Type B pancreatic cell (in vitro differentiated cells): ENCODE measurements around the gene SEMA5A. TPM values are rescaled to one million over a fixed set of nuclear protein-coding genes. Genes with fewer than 3 reads are reported as not detected.

Experiments
- DNase-seq: peaks from one replicate; pipeline ENCODE4 v3.0.0; 2021; ENCODE audit warnings: mixed read lengths; ENCODE audit not compliant: unreplicated experiment; ENCODE audit errors: extremely low spot score
- H3K27ac Mint-ChIP-seq: 2 replicates; pipeline ENCODE4 v1.8.0; 2021; ENCODE audit warnings: mild to moderate bottlenecking, mixed read lengths
- H3K27me3 Mint-ChIP-seq: 2 replicates; pipeline ENCODE4 v1.8.0; 2021; ENCODE audit warnings: mixed read lengths
- H3K36me3 Mint-ChIP-seq: 2 replicates; pipeline ENCODE4 v1.8.0; 2021; ENCODE audit warnings: mixed read lengths
- H3K4me1 Mint-ChIP-seq: one replicate; pipeline ENCODE4 v1.8.0; 2021; ENCODE audit warnings: mixed read lengths; ENCODE audit not compliant: unreplicated experiment
- H3K4me3 Mint-ChIP-seq: 2 replicates; pipeline ENCODE4 v1.8.0; 2021; ENCODE audit warnings: mild to moderate bottlenecking, mixed read lengths
- H3K9me3 Mint-ChIP-seq: 2 replicates; pipeline ENCODE4 v1.8.0; 2021; ENCODE audit warnings: mixed read lengths
- total RNA-seq: library from RNA; stranded (reverse); gene quantifications from 2 replicates; pipeline ENCODE4 v1.2.1, GENCODE V29; 2021; ENCODE audit warnings: low replicate concordance
- TF ChIP-seq, protein P1 (sequence below): fragments of 200-600 bp; sonication (generic); conservative IDR thresholded peaks from 2 replicates; pipeline ENCODE4 v1.5.0; 2021; ENCODE audit warnings: antibody characterized with exemption, mild to moderate bottlenecking

Gene SEMA5A
- total RNA-seq, 1 donor from 2014 or later, result 92.9 TPM

DNA sequence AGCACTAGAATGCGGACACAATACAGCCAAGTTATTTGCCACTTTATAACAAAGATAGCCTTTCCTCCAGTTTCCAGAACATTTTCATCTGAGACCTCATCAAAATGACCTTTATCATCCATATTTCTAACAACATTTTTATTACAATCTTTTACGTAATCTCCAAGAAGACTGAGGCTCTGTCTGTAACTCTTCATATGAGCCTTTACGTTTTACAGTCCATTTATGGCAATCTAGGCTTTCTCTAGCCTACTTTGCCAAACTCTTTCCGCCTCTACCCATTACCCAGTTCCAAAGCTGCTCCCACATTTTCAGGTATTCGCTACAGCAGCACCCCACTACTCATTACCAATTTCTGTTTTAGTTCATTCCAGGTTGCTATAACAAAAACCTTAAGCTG lies 8.2 kb upstream of the SEMA5A start:
- Mint-ChIP-seq H3K9me3 (peaks cover 5% of the 10 kb centered on the region), H3K4me3 (no peak overlapping the region), H3K4me1 (peaks cover 10% of the 10 kb centered on the region), H3K27me3 (no peaks in the 10 kb centered on the region), H3K36me3 (peaks cover 20% of the 10 kb centered on the region), H3K27ac (no peak overlapping the region)
- DNase-seq, result no peak
- TF ChIP-seq, protein P1, sequence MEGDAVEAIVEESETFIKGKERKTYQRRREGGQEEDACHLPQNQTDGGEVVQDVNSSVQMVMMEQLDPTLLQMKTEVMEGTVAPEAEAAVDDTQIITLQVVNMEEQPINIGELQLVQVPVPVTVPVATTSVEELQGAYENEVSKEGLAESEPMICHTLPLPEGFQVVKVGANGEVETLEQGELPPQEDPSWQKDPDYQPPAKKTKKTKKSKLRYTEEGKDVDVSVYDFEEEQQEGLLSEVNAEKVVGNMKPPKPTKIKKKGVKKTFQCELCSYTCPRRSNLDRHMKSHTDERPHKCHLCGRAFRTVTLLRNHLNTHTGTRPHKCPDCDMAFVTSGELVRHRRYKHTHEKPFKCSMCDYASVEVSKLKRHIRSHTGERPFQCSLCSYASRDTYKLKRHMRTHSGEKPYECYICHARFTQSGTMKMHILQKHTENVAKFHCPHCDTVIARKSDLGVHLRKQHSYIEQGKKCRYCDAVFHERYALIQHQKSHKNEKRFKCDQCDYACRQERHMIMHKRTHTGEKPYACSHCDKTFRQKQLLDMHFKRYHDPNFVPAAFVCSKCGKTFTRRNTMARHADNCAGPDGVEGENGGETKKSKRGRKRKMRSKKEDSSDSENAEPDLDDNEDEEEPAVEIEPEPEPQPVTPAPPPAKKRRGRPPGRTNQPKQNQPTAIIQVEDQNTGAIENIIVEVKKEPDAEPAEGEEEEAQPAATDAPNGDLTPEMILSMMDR, result no peak

DNA sequence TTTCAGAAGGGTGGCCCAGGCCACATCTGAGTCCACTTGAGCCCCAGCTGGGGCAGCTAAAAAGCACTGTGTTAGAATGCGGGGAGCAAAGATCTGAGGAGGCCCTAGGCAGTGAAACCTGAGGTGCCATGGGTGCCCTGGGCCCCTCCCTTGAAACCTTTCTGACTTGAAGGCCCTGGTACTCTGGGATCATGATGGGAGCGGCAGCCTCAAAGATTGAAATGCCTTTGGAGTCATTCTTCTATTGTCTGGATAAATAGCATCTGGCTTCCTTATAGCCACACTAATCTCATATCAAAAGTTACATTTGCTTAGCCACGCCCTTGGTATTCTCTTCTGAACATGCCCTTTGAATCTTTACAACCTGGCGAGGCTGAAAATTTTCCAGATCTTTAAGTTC lies 7.7 kb upstream of the SEMA5A start:
- peaks cover 5% of the 10 kb centered on the region for H3K9me3 Mint-ChIP-seq
- no peak for DNase-seq
- peaks cover 26% of the 10 kb centered on the region for H3K36me3 Mint-ChIP-seq
- H3K27me3 Mint-ChIP-seq, result no peaks in the 10 kb centered on the region
- peaks cover 10% of the 10 kb centered on the region for H3K4me1 Mint-ChIP-seq
- H3K27ac Mint-ChIP-seq, result no peak overlapping the region
- H3K4me3 Mint-ChIP-seq, result no peak overlapping the region
- TF ChIP-seq, protein P1, result no peak

- Mint-ChIP-seq H3K9me3 (peaks cover 5% of the 10 kb centered on the region), H3K27me3 (no peaks in the 10 kb centered on the region), H3K4me3 (no peak overlapping the region), H3K4me1 (peaks cover 8% of the 10 kb centered on the region), H3K27ac (no peak overlapping the region), H3K36me3 (peaks cover 26% of the 10 kb centered on the region)
- DNase-seq, result no peak
- TF ChIP-seq, protein P1, result no peak
These were observed 6.0 kb upstream of the SEMA5A start for GRCh38 chr5:9551567-9552537.

- H3K27me3 Mint-ChIP-seq, result no peaks in the 10 kb centered on the region
- TF ChIP-seq, protein P1, result no peak
- peaks cover 13% of the 10 kb centered on the region for H3K4me1 Mint-ChIP-seq
- no peak for DNase-seq
- H3K36me3 Mint-ChIP-seq, result peaks cover 26% of the 10 kb centered on the region
- no peak overlapping the region for H3K4me3 Mint-ChIP-seq
- no peak overlapping the region for H3K27ac Mint-ChIP-seq
- H3K9me3 Mint-ChIP-seq, result no peaks in the 10 kb centered on the region
These were observed 4.1 kb upstream of the SEMA5A start for GRCh38 chr5:9549941-9550340.

DNA sequence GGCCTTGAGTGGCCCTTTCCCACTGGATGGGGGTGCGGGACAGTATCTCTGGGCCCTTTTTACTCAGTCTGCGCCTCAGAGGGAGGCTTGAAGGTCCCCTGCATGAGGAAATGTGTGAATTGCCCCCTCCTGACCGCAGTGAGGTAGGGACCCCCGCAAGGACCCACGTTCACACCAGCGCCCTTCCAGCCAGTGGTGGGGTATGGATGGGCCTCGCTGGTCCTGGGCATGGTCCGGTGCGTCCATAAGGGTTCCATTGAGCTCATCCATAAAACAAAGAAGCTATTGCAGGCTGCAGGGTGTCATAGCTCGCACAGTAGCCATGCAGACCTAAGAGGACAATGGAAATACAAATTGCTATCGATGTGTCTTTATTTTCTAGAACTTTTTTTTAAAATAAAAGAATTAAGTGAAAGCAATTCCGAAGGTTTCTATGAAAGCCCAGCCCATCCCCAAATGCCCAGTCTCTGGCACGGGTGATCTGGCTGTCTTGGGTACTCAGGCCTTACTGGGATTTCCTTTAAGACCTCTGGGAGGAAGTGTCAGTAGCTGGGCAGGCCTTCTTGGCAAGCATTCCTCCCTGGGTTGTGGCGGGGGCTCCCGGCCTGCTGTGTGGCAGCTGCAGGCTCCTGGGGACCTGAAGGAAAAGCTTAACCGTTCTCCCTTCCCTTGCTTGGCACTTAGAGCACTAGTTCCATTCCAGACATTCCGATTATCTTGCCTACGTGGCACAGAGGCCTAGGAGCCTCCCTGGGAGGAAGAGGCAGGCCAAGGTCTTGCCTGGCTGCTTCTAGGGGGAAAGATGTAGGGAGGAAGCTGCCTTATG lies 1.5 kb upstream of the SEMA5A start:
- H3K9me3 Mint-ChIP-seq, result no peaks in the 10 kb centered on the region
- TF ChIP-seq, protein P1, result no peak
- peak overlapping the region; percentile 98 for H3K4me3 Mint-ChIP-seq
- H3K27ac Mint-ChIP-seq, result peak overlapping the region; percentile 49
- peaks cover 13% of the 10 kb centered on the region for H3K4me1 Mint-ChIP-seq
- DNase-seq, result no peak
- H3K27me3 Mint-ChIP-seq, result no peaks in the 10 kb centered on the region
- H3K36me3 Mint-ChIP-seq, result peaks cover 24% of the 10 kb centered on the region
